Vagina (tissue), 2 donors: Measurements from ENCODE around the gene ZDBF2. TPM values are rescaled to one million over a fixed set of nuclear protein-coding genes. Genes with fewer than 3 reads are reported as not detected.

Experiments
- DNase-seq, 2 donors: peaks; one replicate each; pipeline ENCODE4 v3.0.0-alpha.2; 2017; ENCODE audit errors: extremely low spot score in 2 of 2
- H3K27ac ChIP-seq: fragments of 200-600 bp; sonication (generic); one replicate; pipeline ENCODE4 v1.5.1; 2019
- H3K27me3 ChIP-seq: fragments of 200-600 bp; sonication (generic); one replicate; pipeline ENCODE4 v1.5.1; 2019
- H3K36me3 ChIP-seq, 2 donors: fragments of 200-600 bp; sonication (generic); one replicate each; pipeline ENCODE4 v1.5.1; 2017 to 2019
- H3K4me1 ChIP-seq: fragments of 200-600 bp; sonication (generic); one replicate; pipeline ENCODE4 v1.5.1; 2019
- H3K4me3 ChIP-seq, 2 donors: fragments of 200-600 bp; sonication (generic); 1 replicate in 1 of 2; 2 replicates in 1 of 2; pipeline ENCODE4 v1.5.1; 2016 to 2019
- H3K9me3 ChIP-seq: fragments of 200-600 bp; sonication (generic); one replicate; pipeline ENCODE4 v1.5.1; 2019
- POLR2A ChIP-seq, 2 donors: fragments of 450-650 bp; IDR thresholded peaks; one replicate each; pipeline ENCODE4 v1.6.1; 2017; ENCODE audit warnings: antibody characterized with exemption in 2 of 2, mild to moderate bottlenecking in 2 of 2, moderate library complexity in 2 of 2
- POLR2AphosphoS5 ChIP-seq, 2 donors: sonication (generic); formaldehyde crosslinking; IDR thresholded peaks; one replicate each; pipeline ENCODE4 v1.9.0; 2017; ENCODE audit warnings: antibody characterized with exemption in 2 of 2, mild to moderate bottlenecking in 2 of 2, low read depth in 1 of 2; ENCODE audit not compliant: insufficient read depth in 1 of 2
- intact Hi-C: fragments of 100-400 bp; cut with DNase I; formaldehyde crosslinking; loops from one replicate; pipeline ENCODE4 v1.15.1; 2023
- total RNA-seq: library from RNA; depleted of rRNA; stranded (reverse); fragments of >200 nt; gene quantifications from one replicate; pipeline ENCODE4 v1.2.3, GENCODE V29; 2016
- TF ChIP-seq, protein P1 (sequence below), 3 experiments: fragments of 450-650 bp in 2 of 3; fragments of 200-600 bp in 1 of 3; sonication (generic) in 1 of 3; IDR thresholded peaks; one replicate each; pipeline ENCODE4 v1.5.1; 2017 to 2019; ENCODE audit warnings: antibody characterized with exemption in 3 of 3, mild to moderate bottlenecking in 2 of 3, moderate library complexity in 2 of 3

Gene ZDBF2
- total RNA-seq, 1 donor from 2014 or later: 13.0 TPM

DNA sequence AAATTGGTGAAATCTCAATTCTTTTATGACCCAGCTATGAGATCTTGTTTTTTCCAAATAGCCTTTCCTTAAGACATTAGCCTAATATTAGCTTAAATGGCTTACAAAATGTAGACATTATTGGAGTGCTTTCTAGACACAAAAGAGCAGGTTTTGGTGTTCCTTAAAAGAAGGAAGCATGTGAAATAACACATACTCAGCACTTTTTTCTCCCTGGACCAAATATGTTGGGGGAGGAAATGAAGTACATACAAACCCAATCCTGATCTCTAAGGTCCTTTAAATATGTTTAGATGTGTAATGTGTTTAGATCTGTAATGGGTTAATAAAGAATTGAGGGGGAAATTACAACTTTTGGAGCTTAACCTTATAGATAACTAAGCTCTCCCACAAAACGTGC is 3.4 kb upstream of the ZDBF2 start:
- H3K36me3 ChIP-seq: no peaks in the 10 kb centered on the region

DNA sequence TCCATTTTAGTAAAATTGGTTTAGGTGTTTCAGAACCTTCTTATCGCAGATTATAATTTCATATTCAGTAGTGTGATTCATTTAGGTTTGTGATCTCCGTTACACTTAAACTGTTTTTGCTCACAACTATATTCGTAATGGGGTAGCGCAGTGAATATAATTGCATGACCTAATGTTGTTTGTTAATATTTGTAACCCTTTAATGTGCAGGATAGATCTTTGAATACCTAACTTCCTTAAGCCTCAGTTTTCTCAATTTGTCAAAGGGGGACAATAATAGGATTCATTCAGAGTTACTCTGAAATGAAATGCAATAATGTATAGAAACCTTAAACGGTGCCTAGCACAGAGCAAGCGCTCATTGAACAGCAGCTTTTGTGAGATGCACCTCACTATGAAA is 558 bp upstream of the ZDBF2 start:
- intact Hi-C loops: no loop called here

More for the DNA sequence above, 3.4 kb upstream of the ZDBF2 start:
- TF ChIP-seq POLR2AphosphoS5 (IDR thresholded peaks at IDR 0.05; ENCODE audit: insufficient read depth in 1 of 2, low read depth in 1 of 2): no peak
- TF ChIP-seq, protein P1, sequence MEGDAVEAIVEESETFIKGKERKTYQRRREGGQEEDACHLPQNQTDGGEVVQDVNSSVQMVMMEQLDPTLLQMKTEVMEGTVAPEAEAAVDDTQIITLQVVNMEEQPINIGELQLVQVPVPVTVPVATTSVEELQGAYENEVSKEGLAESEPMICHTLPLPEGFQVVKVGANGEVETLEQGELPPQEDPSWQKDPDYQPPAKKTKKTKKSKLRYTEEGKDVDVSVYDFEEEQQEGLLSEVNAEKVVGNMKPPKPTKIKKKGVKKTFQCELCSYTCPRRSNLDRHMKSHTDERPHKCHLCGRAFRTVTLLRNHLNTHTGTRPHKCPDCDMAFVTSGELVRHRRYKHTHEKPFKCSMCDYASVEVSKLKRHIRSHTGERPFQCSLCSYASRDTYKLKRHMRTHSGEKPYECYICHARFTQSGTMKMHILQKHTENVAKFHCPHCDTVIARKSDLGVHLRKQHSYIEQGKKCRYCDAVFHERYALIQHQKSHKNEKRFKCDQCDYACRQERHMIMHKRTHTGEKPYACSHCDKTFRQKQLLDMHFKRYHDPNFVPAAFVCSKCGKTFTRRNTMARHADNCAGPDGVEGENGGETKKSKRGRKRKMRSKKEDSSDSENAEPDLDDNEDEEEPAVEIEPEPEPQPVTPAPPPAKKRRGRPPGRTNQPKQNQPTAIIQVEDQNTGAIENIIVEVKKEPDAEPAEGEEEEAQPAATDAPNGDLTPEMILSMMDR (IDR thresholded peaks at IDR 0.05): no peak
- no peak for TF ChIP-seq POLR2A (IDR thresholded peaks at IDR 0.05)
- Histone ChIP-seq H3K4me3 (no peak overlapping the region), H3K4me1 (peaks cover 21% of the 10 kb centered on the region), H3K27me3 (no peaks in the 10 kb centered on the region), H3K27ac (no peak overlapping the region), H3K9me3 (no peaks in the 10 kb centered on the region)
- DNase-seq: no peak
- intact Hi-C loops: no loop called here

DNA sequence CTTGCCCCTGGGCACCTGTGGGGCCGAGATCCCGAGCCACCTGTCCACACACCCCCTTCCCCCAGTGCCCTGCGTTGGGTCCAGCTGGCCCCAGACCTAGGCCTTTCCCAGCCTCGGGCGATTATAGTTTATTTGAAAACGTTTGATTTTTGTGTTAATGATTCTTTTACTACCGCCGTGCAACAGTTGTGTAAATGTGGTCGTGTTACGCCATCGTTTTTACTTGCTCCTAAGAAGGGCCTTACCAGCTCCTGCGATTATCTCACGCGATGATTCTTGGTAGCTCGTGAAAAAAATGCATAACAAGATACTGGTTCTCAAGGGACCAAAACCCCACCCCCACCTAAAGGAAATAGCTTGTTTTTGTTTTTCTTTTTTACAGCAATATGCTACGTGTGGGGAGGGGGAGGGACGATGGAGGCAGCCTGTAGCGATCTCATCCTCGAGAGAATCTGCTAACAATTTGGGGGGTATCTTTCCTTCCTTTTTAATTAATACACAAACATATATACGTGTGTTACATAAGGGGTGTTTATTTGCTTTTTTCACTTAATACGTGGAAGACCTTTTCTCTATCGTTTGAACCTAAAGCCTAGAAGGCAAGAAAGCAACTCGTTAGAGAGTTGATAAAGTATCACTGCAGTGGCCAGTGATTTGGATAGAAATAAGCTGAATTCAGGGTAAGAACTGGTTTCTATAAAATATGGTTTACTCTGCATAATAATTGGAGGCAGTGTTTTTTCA is 1.0 kb downstream of the ZDBF2 start:
- H3K9me3 ChIP-seq: no peaks in the 10 kb centered on the region
- H3K27me3 ChIP-seq: no peaks in the 10 kb centered on the region
- no peaks in the 10 kb centered on the region for H3K36me3 ChIP-seq
- TF ChIP-seq, protein P1 (IDR thresholded peaks at IDR 0.05): no peak
- TF ChIP-seq POLR2A (IDR thresholded peaks at IDR 0.05): no peak
- TF ChIP-seq POLR2AphosphoS5 (IDR thresholded peaks at IDR 0.05; ENCODE audit: insufficient read depth in 1 of 2, low read depth in 1 of 2): no peak
- DNase-seq: no peak
- intact Hi-C loops: no loop called here
- peak overlapping the region; percentile 67 to 80 for H3K4me3 ChIP-seq
- peaks cover 21% of the 10 kb centered on the region for H3K4me1 ChIP-seq
- H3K27ac ChIP-seq: peak overlapping the region; percentile 86

More for the DNA sequence above, 558 bp upstream of the ZDBF2 start:
- Histone ChIP-seq H3K9me3 (no peaks in the 10 kb centered on the region), H3K4me3 (peak overlapping the region; percentile 67 to 80), H3K4me1 (peaks cover 21% of the 10 kb centered on the region), H3K36me3 (no peaks in the 10 kb centered on the region), H3K27ac (no peak overlapping the region), H3K27me3 (no peaks in the 10 kb centered on the region)
- DNase-seq: no peak
- TF ChIP-seq POLR2AphosphoS5 (IDR thresholded peaks at IDR 0.05; ENCODE audit: insufficient read depth in 1 of 2, low read depth in 1 of 2): no peak
- TF ChIP-seq, protein P1 (IDR thresholded peaks at IDR 0.05): no peak
- no peak for TF ChIP-seq POLR2A (IDR thresholded peaks at IDR 0.05)

DNA sequence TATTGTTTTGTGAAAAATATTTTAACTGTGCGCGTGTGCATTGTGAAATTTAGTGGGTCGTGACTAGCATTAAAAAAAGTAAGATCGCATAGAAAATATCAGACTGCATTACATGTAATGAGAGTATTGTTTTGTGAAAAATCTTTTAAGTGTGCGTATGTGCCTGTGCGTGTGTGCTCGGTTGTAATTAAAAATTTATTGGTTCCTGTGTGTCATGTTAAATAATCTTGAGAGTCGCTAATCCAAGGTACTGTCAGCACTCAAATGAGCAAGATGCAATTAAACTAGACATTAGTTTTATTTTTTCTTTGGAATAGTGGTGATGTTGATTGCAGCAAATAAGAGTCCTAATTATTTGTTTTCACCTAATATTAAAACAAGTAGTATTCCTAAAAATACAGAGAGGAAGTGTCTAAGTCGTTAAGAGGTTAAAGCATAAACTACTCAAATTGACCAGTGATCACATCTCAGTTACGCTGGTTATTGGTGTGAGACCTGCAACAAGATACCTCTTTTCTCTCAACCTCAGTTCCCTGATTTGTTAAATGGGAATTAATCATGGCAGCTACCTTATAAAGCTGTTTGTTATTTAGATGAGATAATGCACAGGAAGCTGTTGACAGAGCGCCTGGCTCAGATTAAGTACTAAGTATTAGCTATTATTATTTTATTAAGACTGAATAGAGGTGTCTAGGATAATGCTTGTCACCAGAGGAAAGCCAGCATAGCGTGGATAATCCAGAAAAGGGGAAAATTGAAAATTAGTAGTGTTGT is 1.9 kb downstream of the ZDBF2 start:
- Histone ChIP-seq H3K27me3 (no peaks in the 10 kb centered on the region), H3K4me3 (peak overlapping the region; percentile 67 to 80), H3K9me3 (no peaks in the 10 kb centered on the region), H3K4me1 (peaks cover 21% of the 10 kb centered on the region), H3K27ac (no peak overlapping the region), H3K36me3 (no peaks in the 10 kb centered on the region)
- DNase-seq: no peak
- intact Hi-C loops: no loop called here
- TF ChIP-seq POLR2A (IDR thresholded peaks at IDR 0.05): no peak
- TF ChIP-seq, protein P1 (IDR thresholded peaks at IDR 0.05): no peak
- TF ChIP-seq POLR2AphosphoS5 (IDR thresholded peaks at IDR 0.05; ENCODE audit: insufficient read depth in 1 of 2, low read depth in 1 of 2): no peak
